Left lung (tissue), 10 donors: Measurements from ENCODE around the gene BCDIN3D. TPM values are rescaled to one million over a fixed set of nuclear protein-coding genes. Genes with fewer than 3 reads are reported as not detected.
A peak's percentile ranks its signal among the peaks of the same experiment; 100 is the strongest.

Experiments
- ATAC-seq: fragments of 200-7000 bp; cut with Tn5 transposase; one replicate; pipeline ENCODE4 v1.9.1; 2020; ENCODE audit warnings: moderate library complexity
- DNase-seq, 4 donors: peaks; one replicate each; pipeline ENCODE4 v3.0.0-alpha.2; 2013 to 2020
- H3K27ac ChIP-seq, 2 donors: fragments of 200-600 bp; sonication (generic) in 1 of 2; one replicate each; pipeline versions ENCODE4 v1.5.0 to v1.8.0; 2020 to 2021
- H3K27me3 ChIP-seq, 2 donors: fragments of 200-600 bp; sonication (generic) in 1 of 2; one replicate each; pipeline versions ENCODE4 v1.5.0 to v1.8.0; 2020 to 2021
- H3K36me3 ChIP-seq, 2 donors: fragments of 200-600 bp; sonication (generic) in 1 of 2; one replicate each; pipeline versions ENCODE4 v1.5.0 to v1.8.0; 2020 to 2021
- H3K4me1 ChIP-seq, 2 donors: fragments of 200-600 bp; one replicate each; pipeline ENCODE4 v1.8.0; 2021
- H3K4me3 ChIP-seq, 2 donors: fragments of 200-600 bp; sonication (generic) in 1 of 2; one replicate each; pipeline versions ENCODE4 v1.5.0 to v1.8.0; 2020 to 2021; ENCODE audit warnings: mild to moderate bottlenecking in 1 of 2
- H3K9me3 ChIP-seq, 2 donors: fragments of 200-600 bp; sonication (generic) in 1 of 2; one replicate each; pipeline versions ENCODE4 v1.5.0 to v1.8.0; 2020 to 2021
- intact Hi-C, 2 donors: fragments of 100-400 bp; cut with DNase I; formaldehyde crosslinking; loops; one replicate each; pipeline versions ENCODE4 v1.11.2 to v1.14.2; 2022
- polyA plus RNA-seq, 6 donors: library from polyadenylated mRNA; unstranded; fragments of 120-200 nt; gene quantifications; one replicate each; pipeline ENCODE4 v1.2.1, GENCODE V29; 2013; ENCODE audit not compliant: insufficient read length in 6 of 6
- total RNA-seq, 2 donors: library from RNA; stranded (reverse); fragmentation: NEBNext Ultra II Directional; extraction: Animal tissue kit (Norgen Biotek cat#: 25700); gene quantifications; one replicate each; pipeline ENCODE4 v1.2.1, GENCODE V29; 2021
- TF ChIP-seq, protein P1 (sequence below), 2 donors: fragments of 200-600 bp; sonication (generic) in 1 of 2; IDR thresholded peaks; one replicate each; pipeline versions ENCODE4 v1.5.0 to v1.8.0; 2021; ENCODE audit warnings: antibody characterized with exemption in 2 of 2
- donor health status: DM: no; HTN: yes; CAD: no.
- donor health status: DM: no; HTN: no; CAD: no.

The BCDIN3D gene
- total and polyA plus RNA-seq, 8 donors = 4.3 to 7.3 (median 5.8) TPM

DNA sequence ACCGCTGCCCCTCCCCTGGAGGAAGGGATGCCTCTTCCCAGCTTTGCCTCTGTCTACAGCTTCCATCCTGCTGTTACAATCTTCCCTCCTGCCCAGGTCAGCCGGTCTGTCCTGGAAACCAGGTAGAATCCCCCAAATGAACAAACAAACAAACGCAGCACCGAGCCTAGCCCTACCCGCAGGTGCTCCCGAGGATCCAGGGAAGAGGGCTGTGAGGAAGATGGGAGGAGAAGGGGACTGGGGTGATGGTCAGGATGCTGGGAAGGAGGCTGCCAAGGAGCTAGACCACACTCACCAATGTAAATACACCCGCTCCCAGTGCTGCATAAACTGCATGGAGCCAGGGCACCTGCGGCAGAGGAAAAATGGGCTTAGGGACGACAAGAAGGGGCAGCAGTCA is 44.2 kb upstream of the BCDIN3D start:
- TF ChIP-seq, protein P1, sequence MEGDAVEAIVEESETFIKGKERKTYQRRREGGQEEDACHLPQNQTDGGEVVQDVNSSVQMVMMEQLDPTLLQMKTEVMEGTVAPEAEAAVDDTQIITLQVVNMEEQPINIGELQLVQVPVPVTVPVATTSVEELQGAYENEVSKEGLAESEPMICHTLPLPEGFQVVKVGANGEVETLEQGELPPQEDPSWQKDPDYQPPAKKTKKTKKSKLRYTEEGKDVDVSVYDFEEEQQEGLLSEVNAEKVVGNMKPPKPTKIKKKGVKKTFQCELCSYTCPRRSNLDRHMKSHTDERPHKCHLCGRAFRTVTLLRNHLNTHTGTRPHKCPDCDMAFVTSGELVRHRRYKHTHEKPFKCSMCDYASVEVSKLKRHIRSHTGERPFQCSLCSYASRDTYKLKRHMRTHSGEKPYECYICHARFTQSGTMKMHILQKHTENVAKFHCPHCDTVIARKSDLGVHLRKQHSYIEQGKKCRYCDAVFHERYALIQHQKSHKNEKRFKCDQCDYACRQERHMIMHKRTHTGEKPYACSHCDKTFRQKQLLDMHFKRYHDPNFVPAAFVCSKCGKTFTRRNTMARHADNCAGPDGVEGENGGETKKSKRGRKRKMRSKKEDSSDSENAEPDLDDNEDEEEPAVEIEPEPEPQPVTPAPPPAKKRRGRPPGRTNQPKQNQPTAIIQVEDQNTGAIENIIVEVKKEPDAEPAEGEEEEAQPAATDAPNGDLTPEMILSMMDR (IDR thresholded peaks at IDR 0.05) = no peak
- intact Hi-C loops = no loop called here
- Histone ChIP-seq H3K27me3 (peaks cover 0 to 38% of the 10 kb centered on the region in 2 donors), H3K4me1 (no peaks in the 10 kb centered on the region), H3K27ac (no peak overlapping the region), H3K9me3 (no peaks in the 10 kb centered on the region), H3K4me3 (no peak overlapping the region), H3K36me3 (no peaks in the 10 kb centered on the region)
- no peak for ATAC-seq
- peak in 1 of 4 donors; percentile 10 for DNase-seq

DNA sequence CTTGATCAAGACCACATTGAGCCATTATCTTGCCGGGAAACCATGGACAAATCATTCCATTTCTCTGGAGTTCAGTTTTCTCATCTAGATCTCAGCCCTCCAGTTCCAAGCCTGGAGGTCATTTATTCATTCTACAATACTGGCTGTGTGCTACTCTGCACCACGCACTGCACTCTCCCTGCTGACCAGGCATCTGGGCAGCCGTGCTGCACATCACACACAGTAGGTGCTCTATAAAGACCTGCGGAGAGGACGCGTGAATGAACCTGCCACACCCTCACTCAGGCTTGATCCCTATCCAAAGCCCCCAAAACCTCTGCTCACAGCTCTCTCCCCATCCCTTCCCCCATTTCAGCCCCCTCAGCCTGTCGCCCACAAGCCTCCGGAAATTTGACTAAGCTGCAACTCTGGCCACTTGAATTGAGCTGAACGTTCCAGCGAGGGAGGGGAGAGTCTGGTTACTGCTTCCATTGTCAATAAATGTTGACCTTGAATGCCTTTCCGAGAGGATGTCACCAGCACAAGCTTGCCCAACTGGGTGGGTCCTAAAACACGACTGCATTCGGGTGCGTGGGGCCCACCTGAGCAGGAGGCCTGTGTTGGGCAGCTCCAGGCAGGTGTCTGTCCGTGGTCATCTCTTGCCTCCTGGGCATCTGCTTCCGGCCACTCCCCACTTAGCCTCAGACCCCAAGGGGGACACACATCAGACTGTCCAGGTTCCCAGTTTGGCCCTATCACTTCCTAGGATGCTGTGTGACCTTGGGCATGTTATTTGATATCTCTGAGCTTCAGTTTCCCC is 43.0 kb upstream of the BCDIN3D start:
- H3K4me1 ChIP-seq = no peaks in the 10 kb centered on the region
- H3K27ac ChIP-seq = no peak overlapping the region
- peaks cover 0 to 38% of the 10 kb centered on the region in 2 donors for H3K27me3 ChIP-seq
- ATAC-seq (no peak), DNase-seq (peak in 1 of 4 donors; percentile 44)
- TF ChIP-seq, protein P1 (IDR thresholded peaks at IDR 0.05) = no peak
- H3K4me3 ChIP-seq = no peak overlapping the region
- no peaks in the 10 kb centered on the region for H3K9me3 ChIP-seq
- intact Hi-C loops = no loop called here
- no peaks in the 10 kb centered on the region for H3K36me3 ChIP-seq

DNA sequence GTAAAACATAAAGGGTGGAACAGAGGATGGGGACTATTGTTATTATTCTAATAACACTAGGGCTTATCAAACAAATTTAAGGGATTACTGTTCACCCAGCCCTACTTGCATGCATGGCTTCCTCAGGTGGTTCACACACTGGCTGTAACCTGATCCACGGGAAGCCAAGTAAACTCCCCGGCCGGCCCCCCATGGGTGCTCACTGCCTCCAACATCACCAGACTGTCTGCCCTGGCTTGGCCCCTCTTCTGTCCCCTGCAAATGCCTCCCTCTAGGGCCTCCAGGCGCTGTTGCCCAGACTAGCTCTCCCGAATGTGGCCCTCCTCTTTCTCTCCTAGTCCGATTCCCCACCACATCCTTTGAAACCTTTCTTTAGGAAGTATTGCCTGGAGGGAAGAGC is 42.2 kb upstream of the BCDIN3D start:
- TF ChIP-seq, protein P1 (IDR thresholded peaks at IDR 0.05) = no peak

DNA sequence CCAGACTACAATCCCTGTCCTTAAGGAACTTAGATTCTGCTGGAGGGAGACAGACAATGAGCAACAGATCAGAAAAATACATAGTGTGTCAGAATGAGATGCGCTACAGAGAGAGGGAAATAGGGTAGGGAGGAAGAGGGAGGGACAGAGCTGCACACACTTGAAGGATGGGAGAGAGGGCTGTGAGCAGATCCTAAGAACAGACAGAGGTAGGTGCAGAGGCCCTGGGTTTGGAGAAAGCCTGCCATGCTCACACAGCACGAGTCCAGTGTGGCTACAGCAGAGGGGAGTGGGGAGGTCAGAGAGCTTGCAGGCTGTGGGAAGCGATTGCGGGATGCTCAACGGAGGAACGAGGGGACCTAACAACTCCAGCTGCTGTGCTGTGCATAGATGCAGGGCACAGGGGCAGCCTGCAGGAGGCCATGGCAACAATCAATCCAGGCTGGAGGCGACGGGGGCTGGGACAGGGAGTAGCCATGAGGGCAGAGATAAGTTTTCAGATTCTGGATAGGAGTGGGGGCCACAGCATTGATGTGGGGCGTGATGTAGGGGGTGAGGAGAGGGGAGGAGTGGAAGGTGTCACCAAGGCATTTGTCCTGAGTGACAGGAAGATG is 40.1 kb upstream of the BCDIN3D start:
- H3K9me3 ChIP-seq = no peaks in the 10 kb centered on the region
- H3K36me3 ChIP-seq = no peaks in the 10 kb centered on the region
- intact Hi-C loops = no loop called here
- no peak overlapping the region for H3K27ac ChIP-seq
- H3K27me3 ChIP-seq = peaks cover 0 to 38% of the 10 kb centered on the region in 2 donors
- TF ChIP-seq, protein P1 (IDR thresholded peaks at IDR 0.05) = no peak
- ATAC-seq (no peak), DNase-seq (peak in 1 of 4 donors; percentile 39)
- no peak overlapping the region for H3K4me3 ChIP-seq
- no peaks in the 10 kb centered on the region for H3K4me1 ChIP-seq

More for the DNA sequence above, 42.2 kb upstream of the BCDIN3D start:
- H3K4me3 ChIP-seq = no peak overlapping the region
- no peaks in the 10 kb centered on the region for H3K9me3 ChIP-seq
- no peak for ATAC-seq
- no peaks in the 10 kb centered on the region for H3K36me3 ChIP-seq
- H3K27me3 ChIP-seq = peaks cover 0 to 38% of the 10 kb centered on the region in 2 donors
- intact Hi-C loops = no loop called here
- no peak overlapping the region for H3K27ac ChIP-seq
- peak in 1 of 4 donors; percentile 51 for DNase-seq
- H3K4me1 ChIP-seq = no peaks in the 10 kb centered on the region

DNA sequence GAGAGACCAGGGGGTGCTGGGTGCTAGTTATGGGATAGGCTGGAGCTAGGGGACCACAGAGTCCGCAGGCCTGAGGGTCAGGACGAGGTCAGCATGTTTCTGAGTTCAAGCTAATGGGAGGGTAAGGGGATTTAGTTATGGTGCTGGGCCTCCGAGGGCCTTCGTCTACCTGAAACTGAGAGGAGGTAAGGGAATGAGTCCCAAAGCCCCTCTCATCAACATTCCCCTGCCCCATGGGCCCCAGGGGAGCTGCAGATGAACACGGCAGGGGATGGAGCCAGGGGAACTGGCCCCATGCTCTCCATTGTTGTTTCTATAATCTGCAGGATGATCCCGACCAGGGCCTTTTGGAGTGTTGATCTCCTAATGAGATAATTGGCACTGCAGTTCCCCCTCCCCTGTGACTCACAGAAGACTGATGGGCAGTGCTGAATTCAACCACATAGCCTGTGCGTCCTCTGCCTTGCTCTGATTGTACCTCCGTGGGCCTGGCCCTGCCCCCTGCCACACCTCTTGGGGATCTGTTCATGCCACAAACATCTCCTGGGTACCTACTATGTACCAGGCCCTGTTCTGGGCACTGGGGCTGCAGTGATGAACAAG is 39.4 kb upstream of the BCDIN3D start:
- ATAC-seq (no peak), DNase-seq (peak in 1 of 4 donors; percentile 23)
- intact Hi-C loops = no loop called here
- Histone ChIP-seq H3K9me3 (no peaks in the 10 kb centered on the region), H3K27ac (no peak overlapping the region), H3K4me3 (no peak overlapping the region), H3K27me3 (peaks cover 0 to 33% of the 10 kb centered on the region in 2 donors), H3K4me1 (no peaks in the 10 kb centered on the region), H3K36me3 (no peaks in the 10 kb centered on the region)
- TF ChIP-seq, protein P1 (IDR thresholded peaks at IDR 0.05) = no peak
